Measurements from ENCODE around the gene RPTN. TPM values are rescaled to one million over a fixed set of nuclear protein-coding genes. Genes with fewer than 3 reads are reported as not detected.

The RPTN gene
- not detected in 2 replicates for total RNA-seq

GRCh38 chr1:152159144-152159543, at the start of gene RPTN:
RPTN (minus strand) TSS chr1:152159228; CDS start chr1:152157889, 1,339 bp downstream.
- peaks cover 12% of the 10 kb centered on the region for H3K27me3 Mint-ChIP-seq
- H3K4me3 Mint-ChIP-seq = no peak within 1 kb of the TSS
- no peak for TF ChIP-seq CTCF (IDR thresholded peaks at IDR 0.05)
- no peak for ATAC-seq (ENCODE audit: low read depth)
- H3K4me1 Mint-ChIP-seq = peaks cover 4% of the 10 kb centered on the region
- no peaks in the 10 kb centered on the region for H3K9me3 Mint-ChIP-seq
- intact Hi-C loops (cut with micrococcal nuclease) = no loop called here
- H3K27ac Mint-ChIP-seq = no peak within 1 kb of the TSS
- CTCF ChIA-PET = interaction anchor here (1.2 kb wide), 1 partner anchor 26 kb away, joined by 3 read pairs; no protein-coding TSS in a partner anchor
- no peak for DNase-seq
- H3K36me3 Mint-ChIP-seq (ENCODE audit: low read depth) = no peaks in the 10 kb centered on the region
- POLR2A ChIA-PET = no interaction called here

GRCh38 chr1:152198982-152199381, 40.0 kb upstream of the RPTN start:
- Mint-ChIP-seq H3K36me3 (ENCODE audit: low read depth) (no peaks in the 10 kb centered on the region), H3K4me1 (no peaks in the 10 kb centered on the region), H3K27ac (no peak overlapping the region), H3K9me3 (no peaks in the 10 kb centered on the region), H3K27me3 (peaks cover 8% of the 10 kb centered on the region), H3K4me3 (no peak overlapping the region)
- no peak for TF ChIP-seq CTCF (IDR thresholded peaks at IDR 0.05)
- no peak for ATAC-seq (ENCODE audit: low read depth)
- DNase-seq = no peak
- ChIA-PET POLR2A (no interaction called here), CTCF (no interaction called here)
- intact Hi-C loops (cut with micrococcal nuclease) = no loop called here

GRCh38 chr1:152197361-152197941, 38.4 kb upstream of the RPTN start:
- DNase-seq = no peak
- TF ChIP-seq CTCF (IDR thresholded peaks at IDR 0.05) = no peak
- no peak for ATAC-seq (ENCODE audit: low read depth)
- no peaks in the 10 kb centered on the region for H3K9me3 Mint-ChIP-seq
- ChIA-PET CTCF (no interaction called here), POLR2A (no interaction called here)
- intact Hi-C loops (cut with micrococcal nuclease) = no loop called here
- H3K36me3 Mint-ChIP-seq (ENCODE audit: low read depth) = no peaks in the 10 kb centered on the region
- no peaks in the 10 kb centered on the region for H3K4me1 Mint-ChIP-seq
- H3K27me3 Mint-ChIP-seq = peaks cover 10% of the 10 kb centered on the region
- H3K4me3 Mint-ChIP-seq = no peak overlapping the region
- no peak overlapping the region for H3K27ac Mint-ChIP-seq

- ChIA-PET CTCF (interaction anchor here (2.1 kb wide), 1 partner anchor 267 kb away, joined by 14 read pairs; no protein-coding TSS in a partner anchor), POLR2A (no interaction called here)
- TF ChIP-seq CTCF (IDR thresholded peaks at IDR 0.05) = no peak
- H3K27ac Mint-ChIP-seq = no peak overlapping the region
- DNase-seq = no peak
- no peak overlapping the region for H3K4me3 Mint-ChIP-seq
- H3K27me3 Mint-ChIP-seq = peaks cover 4% of the 10 kb centered on the region
- intact Hi-C loops (cut with micrococcal nuclease) = no loop called here
- H3K4me1 Mint-ChIP-seq = peaks cover 5% of the 10 kb centered on the region
- ATAC-seq (ENCODE audit: low read depth) = no peak
- H3K9me3 Mint-ChIP-seq = no peaks in the 10 kb centered on the region
- H3K36me3 Mint-ChIP-seq (ENCODE audit: low read depth) = no peaks in the 10 kb centered on the region
Observed at GRCh38 chr1:152191711-152192110, 32.7 kb upstream of the RPTN start.

GRCh38 chr1:152191260-152191659, 32.2 kb upstream of the RPTN start:
- intact Hi-C loops (cut with micrococcal nuclease) = no loop called here

More at GRCh38 chr1:152191260-152191659, 32.2 kb upstream of the RPTN start:
- Mint-ChIP-seq H3K36me3 (ENCODE audit: low read depth) (no peaks in the 10 kb centered on the region), H3K4me1 (peaks cover 5% of the 10 kb centered on the region), H3K4me3 (no peak overlapping the region), H3K27ac (no peak overlapping the region), H3K9me3 (no peaks in the 10 kb centered on the region), H3K27me3 (peaks cover 4% of the 10 kb centered on the region)
- POLR2A ChIA-PET = no interaction called here
- DNase-seq (no peak), ATAC-seq (ENCODE audit: low read depth) (no peak)
- CTCF ChIA-PET = interaction anchor here (1.0 to 2.1 kb wide), 4 partner anchors 138 to 268 kb away, joined by 3 to 14 read pairs (median 4); no protein-coding TSS in a partner anchor
- no peak for TF ChIP-seq CTCF (IDR thresholded peaks at IDR 0.05)
